HG03442 (cell line): ENCODE results near the gene GNB5.
"Not testable (repeated sequence)": the region's sequence is repeated elsewhere in the genome, so short reads cannot be mapped to it uniquely, and the experiment has no call there.

Experiments
- ATAC-seq: cut with Tn5 transposase; IDR thresholded peaks from one replicate; pipeline ENCODE4 v1.9.1; 2021; ENCODE audit warnings: mild to moderate bottlenecking, moderate library complexity; ENCODE audit not compliant: unreplicated experiment

Gene GNB5

DNA sequence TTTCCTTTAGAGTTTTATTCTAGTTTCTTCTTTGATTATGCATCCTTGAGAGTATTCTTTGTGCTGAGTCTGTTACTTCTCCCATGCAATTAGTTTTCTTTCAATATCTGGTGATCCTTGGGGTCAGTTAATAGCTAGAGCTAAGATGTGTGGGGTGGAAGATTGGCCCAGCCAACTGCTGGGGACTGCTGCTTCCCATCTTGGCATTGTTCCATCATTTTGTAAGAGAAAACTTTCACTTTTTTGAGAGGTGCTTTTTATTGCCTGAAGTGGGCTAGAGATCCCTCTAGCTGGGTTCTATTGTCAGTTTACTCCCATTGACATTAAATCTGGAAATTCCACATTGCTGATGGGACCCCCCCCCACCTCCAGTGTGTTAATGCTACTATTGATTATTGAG lies 94.0 kb downstream of the GNB5 start:
- no peak for ATAC-seq

DNA sequence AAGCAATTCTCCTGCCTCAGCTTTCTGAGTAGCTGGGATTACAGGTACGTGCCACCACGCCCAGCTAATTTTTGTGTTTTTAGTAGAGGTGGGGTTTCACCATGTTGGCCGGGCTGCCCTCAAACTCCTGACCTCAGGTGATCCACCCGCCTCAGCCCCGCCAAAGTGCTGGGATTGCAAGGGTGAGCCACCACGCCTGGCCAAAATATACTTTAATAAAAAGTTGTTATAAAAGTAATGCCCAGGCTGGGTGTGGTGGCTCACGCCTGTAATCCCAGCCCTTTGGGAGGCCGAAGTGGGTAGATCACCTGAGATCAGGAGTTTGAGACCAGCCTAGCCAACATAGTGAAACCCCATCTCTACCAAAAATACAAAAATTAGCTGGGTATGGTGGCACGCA lies 94.7 kb downstream of the GNB5 start:
- not testable (repeated sequence) for ATAC-seq

GRCh38 chr15:52095597-52096262 lies 95.5 kb downstream of the GNB5 start:
- no peak for ATAC-seq

DNA sequence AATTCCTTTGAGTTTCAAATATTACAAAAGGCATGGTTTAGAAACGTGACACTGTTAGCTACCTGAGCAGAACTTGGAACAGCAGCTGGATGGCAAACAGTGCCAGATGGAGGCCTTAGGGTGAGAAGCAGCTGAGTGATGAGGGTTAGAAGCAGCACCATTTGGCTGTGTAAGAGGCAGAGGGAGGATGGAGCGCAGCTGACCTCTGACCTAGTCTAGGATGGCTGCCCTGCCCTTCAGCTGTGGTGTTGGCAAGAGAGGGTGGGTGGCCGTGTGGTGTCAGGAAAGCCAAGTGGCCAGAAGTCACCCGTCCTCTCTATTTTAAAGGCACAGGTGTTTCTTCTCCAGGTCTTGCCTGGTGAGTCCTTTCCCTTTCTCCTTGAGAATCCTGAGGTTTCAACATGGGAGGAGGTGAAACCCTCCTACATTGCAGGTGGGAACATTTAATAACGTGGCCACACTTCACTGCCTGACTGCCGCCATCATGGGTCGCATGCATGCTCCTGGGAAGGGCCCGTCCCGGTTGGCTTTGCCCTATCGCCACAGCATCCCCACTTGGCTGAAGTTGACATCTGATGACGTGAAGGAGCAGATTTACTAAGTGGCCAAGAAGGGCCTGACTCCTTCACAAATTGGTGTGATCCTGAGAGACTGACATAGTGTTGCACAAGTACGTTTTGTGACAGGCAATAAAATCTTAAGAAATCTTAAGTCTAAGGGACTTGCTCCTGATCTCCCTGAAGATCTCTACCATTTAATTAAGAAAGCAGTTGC lies 96.2 kb downstream of the GNB5 start:
- ATAC-seq: no peak

- ATAC-seq: no peak
Observed at GRCh38 chr15:52093539-52094510, 97.4 kb downstream of the GNB5 start.

DNA sequence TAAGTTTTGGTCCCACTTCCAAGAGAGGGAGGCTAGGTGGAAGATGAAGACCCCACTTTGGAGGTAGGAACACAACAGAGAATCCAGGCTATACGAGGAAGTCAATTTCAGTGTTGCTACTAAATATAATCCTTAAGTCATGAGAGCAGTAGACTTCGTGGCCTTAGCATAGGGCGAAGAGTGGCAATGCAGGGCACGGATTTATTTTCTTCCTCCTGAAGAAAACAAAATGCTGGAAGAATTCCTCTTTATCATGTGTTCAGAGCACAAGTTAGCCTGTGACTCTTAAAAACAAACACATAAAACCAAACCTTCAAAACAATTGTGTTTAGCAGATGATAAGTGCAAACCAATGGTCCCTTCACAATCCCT lies 98.0 kb downstream of the GNB5 start:
- no peak for ATAC-seq

DNA sequence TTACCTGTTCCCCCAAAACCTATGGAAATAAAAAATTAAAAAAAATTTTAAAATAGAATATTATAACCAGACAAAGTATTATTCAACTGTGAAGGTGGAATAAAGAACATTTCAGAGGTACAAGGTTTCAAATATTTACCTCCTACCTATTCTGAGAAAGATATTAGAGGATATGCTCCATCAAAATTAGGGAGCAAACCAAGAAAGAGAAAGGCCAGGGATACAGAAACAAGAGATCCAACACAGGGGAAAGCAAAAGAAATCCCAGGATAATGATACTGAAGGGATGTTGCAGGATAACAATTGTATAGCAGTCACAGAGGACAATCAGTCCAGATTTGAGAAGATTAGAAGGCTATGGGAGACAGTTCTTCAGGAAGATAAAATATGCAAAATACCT lies 101.0 kb downstream of the GNB5 start:
- no peak for ATAC-seq

DNA sequence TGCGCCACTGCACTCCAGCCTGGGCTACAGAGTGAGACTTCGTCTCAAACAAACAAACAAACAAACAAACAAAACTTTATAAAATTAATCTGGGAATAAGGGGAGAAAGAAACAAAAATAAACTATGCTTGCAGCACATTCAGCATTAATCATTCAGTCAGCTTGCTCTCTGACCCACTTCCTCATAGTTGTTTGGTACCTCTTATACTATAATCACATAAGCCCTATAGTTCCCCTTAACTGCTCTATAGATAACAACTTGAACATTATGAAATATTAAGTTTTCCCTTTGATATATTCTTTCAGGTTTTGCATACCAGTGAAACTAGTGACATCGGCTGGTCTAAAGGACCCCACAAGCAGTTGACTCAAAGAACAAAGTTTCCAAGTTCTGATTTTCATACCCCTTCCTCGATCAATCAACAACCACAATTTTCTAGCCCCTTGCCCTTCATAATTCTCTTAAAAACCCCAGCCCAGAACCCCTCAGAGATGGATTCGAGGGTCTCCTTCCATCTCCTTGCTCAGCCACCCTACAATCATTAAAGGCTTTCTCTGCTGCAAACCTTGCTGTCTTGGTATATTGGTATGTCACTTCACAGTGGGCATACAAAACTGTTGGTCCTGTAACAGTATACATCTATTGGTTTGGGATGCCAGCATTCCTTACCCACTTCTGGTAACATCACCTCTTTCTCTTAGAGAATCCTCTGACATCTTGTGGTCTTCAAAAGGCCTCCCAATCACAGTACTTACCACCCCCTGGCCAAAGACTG lies 105.0 kb downstream of the GNB5 start:
- no peak for ATAC-seq

GRCh38 chr15:52085299-52085698 lies 105.9 kb downstream of the GNB5 start:
- ATAC-seq: no peak

- no peak for ATAC-seq
Observed at GRCh38 chr15:52083603-52084002, 107.6 kb downstream of the GNB5 start.

DNA sequence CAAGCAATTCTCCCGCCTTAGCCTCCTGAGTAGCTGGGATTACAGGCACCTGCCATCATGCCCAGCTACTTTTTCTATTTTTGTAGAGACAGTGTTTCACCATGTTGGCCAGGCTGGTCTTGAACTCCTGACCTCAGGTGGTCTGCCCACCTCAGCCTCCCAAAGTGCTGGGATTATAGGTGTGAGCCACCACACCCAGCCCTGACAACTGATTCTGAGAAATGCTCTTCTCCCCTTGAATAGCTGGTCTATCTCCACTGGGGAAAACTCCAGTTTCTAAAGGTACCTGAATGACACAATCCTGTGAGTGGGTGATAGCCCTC lies 108.2 kb downstream of the GNB5 start:
- ATAC-seq: peak; percentile 15

DNA sequence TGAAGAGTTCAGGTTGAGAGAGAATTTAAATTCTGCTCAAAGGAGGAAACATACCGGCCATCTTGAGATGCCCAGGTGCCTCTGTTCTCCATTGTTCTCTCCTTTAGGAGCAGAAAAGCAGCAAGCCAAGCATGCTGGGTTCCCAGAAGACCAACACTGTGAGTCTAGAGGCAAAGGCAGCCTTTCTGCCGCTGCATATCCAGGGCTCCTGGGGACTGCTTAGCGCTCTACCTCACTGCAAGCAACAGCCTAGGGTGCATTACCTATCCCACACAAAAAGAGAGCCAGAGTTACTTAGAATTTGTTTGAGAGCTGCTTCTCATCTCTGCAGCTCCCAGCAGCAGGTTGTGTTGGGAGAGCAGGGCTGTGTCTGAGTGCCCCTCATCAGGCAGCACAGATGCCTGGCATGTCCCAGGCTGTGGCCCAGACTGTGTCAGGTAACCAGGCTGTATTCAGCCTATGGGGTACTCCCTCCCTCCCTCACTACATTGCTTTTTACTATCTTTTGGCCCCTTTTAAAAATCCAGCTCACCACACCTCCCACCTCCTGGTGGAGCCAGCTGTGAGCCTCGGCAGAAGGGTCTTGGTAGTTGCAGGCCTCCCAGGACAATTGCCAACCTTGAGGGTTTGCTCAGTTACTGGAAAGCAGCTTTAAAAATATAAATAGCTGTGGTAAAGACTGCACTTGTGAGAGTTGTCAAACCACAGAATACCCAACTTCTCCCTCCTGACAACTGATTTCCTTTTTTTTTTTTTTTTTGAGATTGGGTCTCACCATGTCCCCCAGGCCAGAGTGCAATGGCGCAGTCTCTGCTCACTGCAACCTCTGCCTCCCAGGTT lies 108.8 kb downstream of the GNB5 start:
- peak; percentile 83 for ATAC-seq

DNA sequence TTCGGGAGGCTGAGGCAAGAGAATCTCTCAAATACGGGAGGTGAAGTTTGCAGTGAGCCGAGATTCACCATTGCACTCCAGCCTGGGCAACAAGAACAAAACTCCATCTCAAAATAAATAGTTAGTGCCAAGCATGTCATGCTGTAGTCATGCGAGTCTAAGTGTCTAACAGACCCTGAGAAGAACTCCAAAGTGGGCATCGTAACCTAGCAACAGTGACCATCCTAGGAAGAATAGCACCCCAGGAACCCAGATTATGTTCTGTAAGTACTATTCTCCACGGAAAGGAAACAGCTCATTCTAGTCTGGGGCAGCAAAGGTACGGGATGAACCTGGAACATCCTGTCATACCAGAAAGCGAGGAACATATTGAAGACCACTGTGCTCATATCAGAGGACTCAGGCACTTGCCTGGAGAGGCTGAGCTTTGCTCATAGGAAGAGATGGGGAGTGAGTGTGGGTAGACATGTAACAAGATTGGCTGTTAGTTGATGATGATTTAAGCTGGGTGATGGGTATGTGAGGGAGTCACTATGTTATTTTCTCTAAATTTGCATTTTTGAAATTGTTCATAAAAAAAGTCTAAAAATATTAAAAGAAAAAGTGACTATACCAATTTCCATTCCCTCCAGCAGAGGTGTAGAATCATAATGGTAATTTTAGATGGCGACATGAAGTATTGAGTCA lies 110.3 kb downstream of the GNB5 start:
- no peak for ATAC-seq

DNA sequence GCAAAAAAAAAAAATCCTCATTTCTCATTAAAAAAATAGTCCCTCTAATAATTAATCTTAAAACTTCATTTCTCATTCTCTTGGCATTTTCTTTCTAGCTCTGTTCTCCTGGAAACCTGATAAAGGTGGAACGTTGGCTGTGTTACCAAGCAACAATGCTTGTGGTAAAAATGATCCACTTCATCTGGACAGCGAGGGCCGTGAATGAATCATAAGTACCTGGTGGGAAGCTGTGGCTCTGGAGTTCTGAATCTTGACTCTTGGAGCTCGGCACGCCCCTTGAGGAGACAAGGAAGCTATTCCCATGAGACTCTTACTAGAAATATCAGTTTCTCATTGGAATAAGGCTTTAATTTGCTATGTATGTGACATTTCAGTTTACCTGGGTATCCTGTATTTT lies 111.2 kb downstream of the GNB5 start:
- ATAC-seq: no peak

DNA sequence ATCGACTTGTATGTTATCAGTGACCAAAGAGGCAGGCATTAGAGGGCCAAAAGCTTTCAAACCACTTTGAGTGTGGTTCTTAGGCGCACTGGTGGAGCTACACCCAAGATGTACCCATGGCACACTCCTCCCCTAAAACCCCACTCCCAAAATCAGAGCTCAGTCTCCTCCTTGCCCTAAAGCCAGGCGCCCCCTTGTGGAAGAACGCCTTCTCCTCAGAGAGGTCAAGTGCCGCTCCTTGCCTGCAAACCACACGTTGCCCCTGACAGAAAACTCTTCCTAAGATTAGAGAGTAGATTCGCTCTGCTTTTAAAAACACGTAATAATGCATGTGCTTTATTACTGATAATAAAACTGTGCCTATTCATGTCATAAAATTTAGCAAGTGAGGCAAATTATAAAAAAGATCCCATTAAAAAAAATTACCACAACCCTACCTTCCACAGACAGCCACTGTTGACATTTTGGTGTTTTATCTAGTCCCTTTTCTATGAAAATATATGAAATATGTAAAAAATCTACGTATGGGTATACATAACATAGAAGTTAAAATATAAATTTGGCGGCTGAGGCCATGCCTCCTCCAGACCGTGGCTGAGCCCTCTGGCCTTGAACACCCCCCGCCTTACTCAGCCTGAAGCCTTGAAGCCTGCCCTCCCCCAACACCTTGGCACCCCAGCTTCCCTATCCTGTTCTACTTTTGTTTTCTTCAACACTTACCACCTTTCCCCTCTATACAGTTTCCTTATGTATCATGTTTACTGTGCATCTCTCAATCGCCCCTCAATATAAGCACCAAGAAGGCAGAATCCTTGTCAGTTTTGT lies 112.1 kb downstream of the GNB5 start:
- ATAC-seq: no peak

GRCh38 chr15:52078197-52078875 lies 112.9 kb downstream of the GNB5 start:
- ATAC-seq: no peak

DNA sequence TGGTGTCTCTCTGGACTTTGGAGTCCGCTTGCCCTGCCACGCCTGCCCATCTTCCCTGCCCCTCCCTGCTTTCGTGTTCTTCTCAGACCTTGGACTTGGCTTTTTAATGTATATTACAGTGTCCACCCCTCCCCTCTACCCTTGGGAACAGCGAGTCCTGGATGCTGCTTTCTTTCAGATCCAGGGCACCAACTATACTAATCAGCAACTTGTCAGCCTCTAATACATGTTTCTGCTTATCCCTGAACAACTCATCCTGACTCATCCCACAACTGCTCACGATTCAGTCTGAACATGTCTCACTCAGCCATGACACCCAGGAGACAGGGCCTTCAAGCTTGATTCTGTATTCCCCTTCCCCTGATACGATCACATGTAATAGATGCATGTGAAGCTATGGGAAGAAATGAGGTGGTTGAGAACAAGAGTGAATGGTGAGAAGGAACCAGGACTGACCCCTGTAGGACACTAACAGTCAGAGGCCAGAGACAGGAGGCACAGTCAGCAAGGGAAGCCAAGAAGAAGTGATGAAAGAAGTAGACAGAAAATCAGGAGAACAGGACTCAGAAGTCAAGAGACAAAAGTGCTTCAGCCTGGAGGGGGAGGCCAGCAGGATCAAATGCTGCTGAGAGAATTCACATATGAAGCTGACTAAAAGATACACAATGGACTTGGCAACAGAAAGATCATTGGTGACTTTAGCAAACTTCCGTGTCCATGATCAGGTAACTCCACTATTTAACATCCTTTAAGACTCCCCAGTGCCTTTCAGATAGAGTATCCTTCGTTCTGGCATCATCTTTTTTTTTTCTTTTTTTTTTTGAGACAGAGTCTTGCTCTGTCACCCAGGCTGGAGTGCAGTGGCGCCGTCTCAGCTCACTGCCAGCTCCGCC lies 114.1 kb downstream of the GNB5 start:
- ATAC-seq: peak; percentile 84
